ENCODE results near the gene PLAC9. TPM values are rescaled to one million over a fixed set of nuclear protein-coding genes. Genes with fewer than 3 reads are reported as not detected.

The PLAC9 gene
- total and polyA plus RNA-seq, 2 experiments from 2014 or later, result 1.1 to 11.0 TPM

DNA sequence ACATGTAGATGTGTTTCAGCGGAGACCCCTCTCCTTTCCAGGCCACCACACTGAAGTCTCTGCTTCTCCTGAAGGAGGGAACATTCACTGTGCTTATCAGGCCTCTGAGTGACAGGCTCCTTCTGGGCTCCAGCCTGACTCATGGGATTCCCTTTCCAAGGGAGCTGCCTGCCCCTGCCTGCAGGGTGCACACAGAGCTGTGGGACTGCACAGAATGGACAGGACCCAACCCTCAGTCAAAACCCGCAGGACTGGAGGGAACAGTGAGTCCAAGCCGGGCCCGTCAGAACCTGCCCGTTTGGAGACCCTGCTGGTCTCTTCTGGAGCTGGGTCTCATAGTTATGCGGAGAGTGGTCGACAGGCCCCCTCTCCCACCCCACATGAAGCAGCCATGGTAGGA, 32.6 kb downstream of the PLAC9 start:
- H2AFZ ChIP-seq, result no peak overlapping the region
- no peaks in the 10 kb centered on the region for H3K9me3 Mint-ChIP-seq
- ATAC-seq (no peak), DNase-seq (ENCODE audit: low spot score) (no peak)
- H3K9me2 ChIP-seq (ENCODE audit: insufficient read depth), result no peaks in the 10 kb centered on the region
- TF ChIP-seq POLR2AphosphoS5 (IDR thresholded peaks at IDR 0.05; ENCODE audit: low read depth), result no peak
- TF ChIP-seq JUNB (IDR thresholded peaks at IDR 0.05; ENCODE audit: unreplicated experiment), result no peak
- TF ChIP-seq, protein P1, sequence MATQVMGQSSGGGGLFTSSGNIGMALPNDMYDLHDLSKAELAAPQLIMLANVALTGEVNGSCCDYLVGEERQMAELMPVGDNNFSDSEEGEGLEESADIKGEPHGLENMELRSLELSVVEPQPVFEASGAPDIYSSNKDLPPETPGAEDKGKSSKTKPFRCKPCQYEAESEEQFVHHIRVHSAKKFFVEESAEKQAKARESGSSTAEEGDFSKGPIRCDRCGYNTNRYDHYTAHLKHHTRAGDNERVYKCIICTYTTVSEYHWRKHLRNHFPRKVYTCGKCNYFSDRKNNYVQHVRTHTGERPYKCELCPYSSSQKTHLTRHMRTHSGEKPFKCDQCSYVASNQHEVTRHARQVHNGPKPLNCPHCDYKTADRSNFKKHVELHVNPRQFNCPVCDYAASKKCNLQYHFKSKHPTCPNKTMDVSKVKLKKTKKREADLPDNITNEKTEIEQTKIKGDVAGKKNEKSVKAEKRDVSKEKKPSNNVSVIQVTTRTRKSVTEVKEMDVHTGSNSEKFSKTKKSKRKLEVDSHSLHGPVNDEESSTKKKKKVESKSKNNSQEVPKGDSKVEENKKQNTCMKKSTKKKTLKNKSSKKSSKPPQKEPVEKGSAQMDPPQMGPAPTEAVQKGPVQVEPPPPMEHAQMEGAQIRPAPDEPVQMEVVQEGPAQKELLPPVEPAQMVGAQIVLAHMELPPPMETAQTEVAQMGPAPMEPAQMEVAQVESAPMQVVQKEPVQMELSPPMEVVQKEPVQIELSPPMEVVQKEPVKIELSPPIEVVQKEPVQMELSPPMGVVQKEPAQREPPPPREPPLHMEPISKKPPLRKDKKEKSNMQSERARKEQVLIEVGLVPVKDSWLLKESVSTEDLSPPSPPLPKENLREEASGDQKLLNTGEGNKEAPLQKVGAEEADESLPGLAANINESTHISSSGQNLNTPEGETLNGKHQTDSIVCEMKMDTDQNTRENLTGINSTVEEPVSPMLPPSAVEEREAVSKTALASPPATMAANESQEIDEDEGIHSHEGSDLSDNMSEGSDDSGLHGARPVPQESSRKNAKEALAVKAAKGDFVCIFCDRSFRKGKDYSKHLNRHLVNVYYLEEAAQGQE (IDR thresholded peaks at IDR 0.05; ENCODE audit: unreplicated experiment), result no peak
- TF ChIP-seq, protein P2, sequence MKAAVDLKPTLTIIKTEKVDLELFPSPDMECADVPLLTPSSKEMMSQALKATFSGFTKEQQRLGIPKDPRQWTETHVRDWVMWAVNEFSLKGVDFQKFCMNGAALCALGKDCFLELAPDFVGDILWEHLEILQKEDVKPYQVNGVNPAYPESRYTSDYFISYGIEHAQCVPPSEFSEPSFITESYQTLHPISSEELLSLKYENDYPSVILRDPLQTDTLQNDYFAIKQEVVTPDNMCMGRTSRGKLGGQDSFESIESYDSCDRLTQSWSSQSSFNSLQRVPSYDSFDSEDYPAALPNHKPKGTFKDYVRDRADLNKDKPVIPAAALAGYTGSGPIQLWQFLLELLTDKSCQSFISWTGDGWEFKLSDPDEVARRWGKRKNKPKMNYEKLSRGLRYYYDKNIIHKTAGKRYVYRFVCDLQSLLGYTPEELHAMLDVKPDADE (IDR thresholded peaks at IDR 0.05), result no peak
- no peak for TF ChIP-seq ZNF114 (CRISPR knock-in tag; IDR thresholded peaks at IDR 0.05)
- TF ChIP-seq NANOG (IDR thresholded peaks at IDR 0.05; ENCODE audit: borderline replicate concordance), result no peak
- no peak for TF ChIP-seq CREB1 (CRISPR knock-in tag; IDR thresholded peaks at IDR 0.05; ENCODE audit: low read depth)
- TF ChIP-seq, protein P3, sequence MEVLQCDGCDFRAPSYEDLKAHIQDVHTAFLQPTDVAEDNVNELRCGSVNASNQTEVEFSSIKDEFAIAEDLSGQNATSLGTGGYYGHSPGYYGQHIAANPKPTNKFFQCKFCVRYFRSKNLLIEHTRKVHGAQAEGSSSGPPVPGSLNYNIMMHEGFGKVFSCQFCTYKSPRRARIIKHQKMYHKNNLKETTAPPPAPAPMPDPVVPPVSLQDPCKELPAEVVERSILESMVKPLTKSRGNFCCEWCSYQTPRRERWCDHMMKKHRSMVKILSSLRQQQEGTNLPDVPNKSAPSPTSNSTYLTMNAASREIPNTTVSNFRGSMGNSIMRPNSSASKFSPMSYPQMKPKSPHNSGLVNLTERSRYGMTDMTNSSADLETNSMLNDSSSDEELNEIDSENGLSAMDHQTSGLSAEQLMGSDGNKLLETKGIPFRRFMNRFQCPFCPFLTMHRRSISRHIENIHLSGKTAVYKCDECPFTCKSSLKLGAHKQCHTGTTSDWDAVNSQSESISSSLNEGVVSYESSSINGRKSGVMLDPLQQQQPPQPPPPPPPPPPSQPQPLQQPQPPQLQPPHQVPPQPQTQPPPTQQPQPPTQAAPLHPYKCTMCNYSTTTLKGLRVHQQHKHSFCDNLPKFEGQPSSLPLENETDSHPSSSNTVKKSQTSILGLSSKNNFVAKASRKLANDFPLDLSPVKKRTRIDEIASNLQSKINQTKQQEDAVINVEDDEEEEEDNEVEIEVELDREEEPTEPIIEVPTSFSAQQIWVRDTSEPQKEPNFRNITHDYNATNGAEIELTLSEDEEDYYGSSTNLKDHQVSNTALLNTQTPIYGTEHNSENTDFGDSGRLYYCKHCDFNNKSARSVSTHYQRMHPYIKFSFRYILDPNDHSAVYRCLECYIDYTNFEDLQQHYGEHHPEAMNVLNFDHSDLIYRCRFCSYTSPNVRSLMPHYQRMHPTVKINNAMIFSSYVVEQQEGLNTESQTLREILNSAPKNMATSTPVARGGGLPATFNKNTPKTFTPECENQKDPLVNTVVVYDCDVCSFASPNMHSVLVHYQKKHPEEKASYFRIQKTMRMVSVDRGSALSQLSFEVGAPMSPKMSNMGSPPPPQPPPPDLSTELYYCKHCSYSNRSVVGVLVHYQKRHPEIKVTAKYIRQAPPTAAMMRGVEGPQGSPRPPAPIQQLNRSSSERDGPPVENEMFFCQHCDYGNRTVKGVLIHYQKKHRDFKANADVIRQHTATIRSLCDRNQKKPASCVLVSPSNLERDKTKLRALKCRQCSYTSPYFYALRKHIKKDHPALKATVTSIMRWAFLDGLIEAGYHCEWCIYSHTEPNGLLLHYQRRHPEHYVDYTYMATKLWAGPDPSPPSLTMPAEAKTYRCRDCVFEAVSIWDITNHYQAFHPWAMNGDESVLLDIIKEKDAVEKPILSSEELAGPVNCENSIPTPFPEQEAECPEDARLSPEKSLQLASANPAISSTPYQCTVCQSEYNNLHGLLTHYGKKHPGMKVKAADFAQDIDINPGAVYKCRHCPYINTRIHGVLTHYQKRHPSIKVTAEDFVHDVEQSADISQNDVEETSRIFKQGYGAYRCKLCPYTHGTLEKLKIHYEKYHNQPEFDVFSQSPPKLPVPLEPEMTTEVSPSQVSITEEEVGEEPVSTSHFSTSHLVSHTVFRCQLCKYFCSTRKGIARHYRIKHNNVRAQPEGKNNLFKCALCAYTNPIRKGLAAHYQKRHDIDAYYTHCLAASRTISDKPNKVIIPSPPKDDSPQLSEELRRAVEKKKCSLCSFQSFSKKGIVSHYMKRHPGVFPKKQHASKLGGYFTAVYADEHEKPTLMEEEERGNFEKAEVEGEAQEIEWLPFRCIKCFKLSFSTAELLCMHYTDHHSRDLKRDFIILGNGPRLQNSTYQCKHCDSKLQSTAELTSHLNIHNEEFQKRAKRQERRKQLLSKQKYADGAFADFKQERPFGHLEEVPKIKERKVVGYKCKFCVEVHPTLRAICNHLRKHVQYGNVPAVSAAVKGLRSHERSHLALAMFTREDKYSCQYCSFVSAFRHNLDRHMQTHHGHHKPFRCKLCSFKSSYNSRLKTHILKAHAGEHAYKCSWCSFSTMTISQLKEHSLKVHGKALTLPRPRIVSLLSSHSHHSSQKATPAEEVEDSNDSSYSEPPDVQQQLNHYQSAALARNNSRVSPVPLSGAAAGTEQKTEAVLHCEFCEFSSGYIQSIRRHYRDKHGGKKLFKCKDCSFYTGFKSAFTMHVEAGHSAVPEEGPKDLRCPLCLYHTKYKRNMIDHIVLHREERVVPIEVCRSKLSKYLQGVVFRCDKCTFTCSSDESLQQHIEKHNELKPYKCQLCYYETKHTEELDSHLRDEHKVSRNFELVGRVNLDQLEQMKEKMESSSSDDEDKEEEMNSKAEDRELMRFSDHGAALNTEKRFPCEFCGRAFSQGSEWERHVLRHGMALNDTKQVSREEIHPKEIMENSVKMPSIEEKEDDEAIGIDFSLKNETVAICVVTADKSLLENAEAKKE (CRISPR knock-in tag; IDR thresholded peaks at IDR 0.05), result no peak
- TF ChIP-seq, protein P4, sequence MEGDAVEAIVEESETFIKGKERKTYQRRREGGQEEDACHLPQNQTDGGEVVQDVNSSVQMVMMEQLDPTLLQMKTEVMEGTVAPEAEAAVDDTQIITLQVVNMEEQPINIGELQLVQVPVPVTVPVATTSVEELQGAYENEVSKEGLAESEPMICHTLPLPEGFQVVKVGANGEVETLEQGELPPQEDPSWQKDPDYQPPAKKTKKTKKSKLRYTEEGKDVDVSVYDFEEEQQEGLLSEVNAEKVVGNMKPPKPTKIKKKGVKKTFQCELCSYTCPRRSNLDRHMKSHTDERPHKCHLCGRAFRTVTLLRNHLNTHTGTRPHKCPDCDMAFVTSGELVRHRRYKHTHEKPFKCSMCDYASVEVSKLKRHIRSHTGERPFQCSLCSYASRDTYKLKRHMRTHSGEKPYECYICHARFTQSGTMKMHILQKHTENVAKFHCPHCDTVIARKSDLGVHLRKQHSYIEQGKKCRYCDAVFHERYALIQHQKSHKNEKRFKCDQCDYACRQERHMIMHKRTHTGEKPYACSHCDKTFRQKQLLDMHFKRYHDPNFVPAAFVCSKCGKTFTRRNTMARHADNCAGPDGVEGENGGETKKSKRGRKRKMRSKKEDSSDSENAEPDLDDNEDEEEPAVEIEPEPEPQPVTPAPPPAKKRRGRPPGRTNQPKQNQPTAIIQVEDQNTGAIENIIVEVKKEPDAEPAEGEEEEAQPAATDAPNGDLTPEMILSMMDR (conservative IDR thresholded peaks at IDR 0.05; ENCODE audit: low read depth in 2 of 2), result no peak
- no peak for TF ChIP-seq STAT1 (IDR thresholded peaks at IDR 0.05; ENCODE audit: unreplicated experiment)
- no peak for TF ChIP-seq ZNF331 (CRISPR knock-in tag; IDR thresholded peaks at IDR 0.05; ENCODE audit: low read depth)
- TF ChIP-seq EZH2 (IDR thresholded peaks at IDR 0.05; ENCODE audit: low read depth, unreplicated experiment), result no peak
- TF ChIP-seq EZH2phosphoT487 (IDR thresholded peaks at IDR 0.05; ENCODE audit: unreplicated experiment), result no peak
- H3K4me1 Mint-ChIP-seq, result peaks cover 17% of the 10 kb centered on the region
- H3K79me2 ChIP-seq (replicated peaks; ENCODE audit: insufficient read depth), result no peaks in the 10 kb centered on the region
- H3K36me3 Mint-ChIP-seq (ENCODE audit: low read depth), result peaks cover 15% of the 10 kb centered on the region
- no peak overlapping the region for H3K27ac ChIP-seq (ENCODE audit: low read depth)
- H4K20me1 ChIP-seq (replicated peaks; ENCODE audit: insufficient read depth), result no peaks in the 10 kb centered on the region; the same call in 1 of the 2 replicates
- peaks cover 3% of the 10 kb centered on the region for H3K27me3 Mint-ChIP-seq (ENCODE audit: insufficient read depth, low read depth, poor library complexity)
- no peak overlapping the region for H3K4me3 Mint-ChIP-seq
- H3K4me1 ChIP-seq (ENCODE audit: insufficient read depth), result peaks cover 9% of the 10 kb centered on the region; the same call in 1 of the 2 replicates
- H3F3A ChIP-seq (replicated peaks; ENCODE audit: low read depth), result no peaks in the 10 kb centered on the region
- H3K36me3 ChIP-seq (ENCODE audit: insufficient read depth), result no peaks in the 10 kb centered on the region
- no peak overlapping the region for H3K4me2 ChIP-seq
- H3K4me3 ChIP-seq, result no peak overlapping the region
- no peaks in the 10 kb centered on the region for H3K27me3 ChIP-seq (ENCODE audit: insufficient read depth)
- H3K27ac Mint-ChIP-seq, result no peak overlapping the region
